ENCODE data around the gene SH2D5.

SH2D5 gene

GRCh38 chr1:20726932-20727745 is 5.4 kb downstream of the SH2D5 start:
- no peaks in the 10 kb centered on the region for H3K36me3 ChIP-seq (ENCODE audit: insufficient read depth, low read length)
- peaks cover under 1% of the 10 kb centered on the region for H3K4me1 ChIP-seq (ENCODE audit: insufficient read depth, low read length)
- H3K9ac ChIP-seq (ENCODE audit: low read length) = no peak overlapping the region
- no peak overlapping the region for H3K4me3 ChIP-seq (ENCODE audit: low read depth in 1 of 2, low read length in 2 of 2)
- H3K9me3 ChIP-seq (ENCODE audit: low read length) = no peaks in the 10 kb centered on the region
- H3K27me3 ChIP-seq (ENCODE audit: control insufficient read depth in 1 of 2, insufficient read depth in 2 of 2, low read length in 2 of 2) = peaks cover 9 to 22% of the 10 kb centered on the region in 2 donors
- no peak overlapping the region for H3K27ac ChIP-seq (ENCODE audit: low read depth, low read length)

- no peaks in the 10 kb centered on the region for H3K36me3 ChIP-seq (ENCODE audit: insufficient read depth, low read length)
- no peaks in the 10 kb centered on the region for H3K9me3 ChIP-seq (ENCODE audit: low read length)
- H3K4me1 ChIP-seq (ENCODE audit: insufficient read depth, low read length) = no peaks in the 10 kb centered on the region
- no peak overlapping the region for H3K27ac ChIP-seq (ENCODE audit: low read depth, low read length)
- H3K9ac ChIP-seq (ENCODE audit: low read length) = no peak overlapping the region
- peaks cover 9 to 17% of the 10 kb centered on the region in 2 donors for H3K27me3 ChIP-seq (ENCODE audit: control insufficient read depth in 1 of 2, insufficient read depth in 2 of 2, low read length in 2 of 2)
- no peak overlapping the region for H3K4me3 ChIP-seq (ENCODE audit: low read depth in 1 of 2, low read length in 2 of 2)
Observed at GRCh38 chr1:20726118-20726911, 6.2 kb downstream of the SH2D5 start.

- Histone ChIP-seq H3K27me3 (ENCODE audit: control insufficient read depth in 1 of 2, insufficient read depth in 2 of 2, low read length in 2 of 2) (peaks cover 4 to 11% of the 10 kb centered on the region in 2 donors), H3K9me3 (ENCODE audit: low read length) (no peaks in the 10 kb centered on the region), H3K4me1 (ENCODE audit: insufficient read depth, low read length) (no peaks in the 10 kb centered on the region), H3K9ac (ENCODE audit: low read length) (no peak overlapping the region), H3K36me3 (ENCODE audit: insufficient read depth, low read length) (no peaks in the 10 kb centered on the region), H3K27ac (ENCODE audit: low read depth, low read length) (no peak overlapping the region), H3K4me3 (ENCODE audit: low read depth in 1 of 2, low read length in 2 of 2) (no peak overlapping the region)
Observed at GRCh38 chr1:20725189-20726117, 7.0 kb downstream of the SH2D5 start.

- Histone ChIP-seq H3K36me3 (ENCODE audit: insufficient read depth, low read length) (no peaks in the 10 kb centered on the region), H3K4me1 (ENCODE audit: insufficient read depth, low read length) (no peaks in the 10 kb centered on the region), H3K27ac (ENCODE audit: low read depth, low read length) (no peak overlapping the region), H3K4me3 (ENCODE audit: low read depth in 1 of 2, low read length in 2 of 2) (no peak overlapping the region), H3K27me3 (ENCODE audit: control insufficient read depth in 1 of 2, insufficient read depth in 2 of 2, low read length in 2 of 2) (peaks cover 0 to 2% of the 10 kb centered on the region in 2 donors), H3K9me3 (ENCODE audit: low read length) (no peaks in the 10 kb centered on the region), H3K9ac (ENCODE audit: low read length) (no peak overlapping the region)
Observed at GRCh38 chr1:20724364-20725188, 7.9 kb downstream of the SH2D5 start.

GRCh38 chr1:20723537-20724363 is 8.8 kb downstream of the SH2D5 start:
- no peaks in the 10 kb centered on the region for H3K4me1 ChIP-seq (ENCODE audit: insufficient read depth, low read length)
- H3K27ac ChIP-seq (ENCODE audit: low read depth, low read length) = no peak overlapping the region
- H3K9me3 ChIP-seq (ENCODE audit: low read length) = no peaks in the 10 kb centered on the region
- no peak overlapping the region for H3K9ac ChIP-seq (ENCODE audit: low read length)
- no peaks in the 10 kb centered on the region for H3K27me3 ChIP-seq (ENCODE audit: control insufficient read depth in 1 of 2, insufficient read depth in 2 of 2, low read length in 2 of 2)
- no peaks in the 10 kb centered on the region for H3K36me3 ChIP-seq (ENCODE audit: insufficient read depth, low read length)
- H3K4me3 ChIP-seq (ENCODE audit: low read depth in 1 of 2, low read length in 2 of 2) = no peak overlapping the region

GRCh38 chr1:20723159-20723536 is 9.4 kb downstream of the SH2D5 start:
- Histone ChIP-seq H3K36me3 (ENCODE audit: insufficient read depth, low read length) (no peaks in the 10 kb centered on the region), H3K27ac (ENCODE audit: low read depth, low read length) (no peak overlapping the region), H3K9ac (ENCODE audit: low read length) (no peak overlapping the region), H3K9me3 (ENCODE audit: low read length) (no peaks in the 10 kb centered on the region), H3K4me3 (ENCODE audit: low read depth in 1 of 2, low read length in 2 of 2) (no peak overlapping the region), H3K4me1 (ENCODE audit: insufficient read depth, low read length) (no peaks in the 10 kb centered on the region), H3K27me3 (ENCODE audit: control insufficient read depth in 1 of 2, insufficient read depth in 2 of 2, low read length in 2 of 2) (no peaks in the 10 kb centered on the region)

- Histone ChIP-seq H3K9me3 (ENCODE audit: low read length) (no peaks in the 10 kb centered on the region), H3K4me3 (ENCODE audit: low read depth in 1 of 2, low read length in 2 of 2) (no peak overlapping the region), H3K27me3 (ENCODE audit: control insufficient read depth in 1 of 2, insufficient read depth in 2 of 2, low read length in 2 of 2) (peaks cover 0 to 9% of the 10 kb centered on the region in 2 donors)
Observed at GRCh38 chr1:20721117-20722061, 11.1 kb downstream of the SH2D5 start.

GRCh38 chr1:20720631-20721091 is 11.8 kb downstream of the SH2D5 start:
- H3K27me3 ChIP-seq (ENCODE audit: control insufficient read depth in 1 of 2, insufficient read depth in 2 of 2, low read length in 2 of 2) = peaks cover 0 to 9% of the 10 kb centered on the region in 2 donors
- H3K36me3 ChIP-seq (ENCODE audit: insufficient read depth, low read length) = no peaks in the 10 kb centered on the region
- no peak overlapping the region for H3K9ac ChIP-seq (ENCODE audit: low read length)
- H3K27ac ChIP-seq (ENCODE audit: low read depth, low read length) = no peak overlapping the region
- no peak overlapping the region for H3K4me3 ChIP-seq (ENCODE audit: low read depth in 1 of 2, low read length in 2 of 2)
- no peaks in the 10 kb centered on the region for H3K9me3 ChIP-seq (ENCODE audit: low read length)
- no peaks in the 10 kb centered on the region for H3K4me1 ChIP-seq (ENCODE audit: insufficient read depth, low read length)

More at GRCh38 chr1:20721117-20722061, 11.1 kb downstream of the SH2D5 start:
- no peaks in the 10 kb centered on the region for H3K4me1 ChIP-seq (ENCODE audit: insufficient read depth, low read length)
- no peaks in the 10 kb centered on the region for H3K36me3 ChIP-seq (ENCODE audit: insufficient read depth, low read length)
- H3K27ac ChIP-seq (ENCODE audit: low read depth, low read length) = no peak overlapping the region
- H3K9ac ChIP-seq (ENCODE audit: low read length) = no peak overlapping the region

- H3K4me1 ChIP-seq (ENCODE audit: insufficient read depth, low read length) = no peaks in the 10 kb centered on the region
- no peaks in the 10 kb centered on the region for H3K9me3 ChIP-seq (ENCODE audit: low read length)
- no peak overlapping the region for H3K4me3 ChIP-seq (ENCODE audit: low read depth in 1 of 2, low read length in 2 of 2)
- H3K27me3 ChIP-seq (ENCODE audit: control insufficient read depth in 1 of 2, insufficient read depth in 2 of 2, low read length in 2 of 2) = peaks cover 0 to 9% of the 10 kb centered on the region in 2 donors
- no peak overlapping the region for H3K27ac ChIP-seq (ENCODE audit: low read depth, low read length)
- no peaks in the 10 kb centered on the region for H3K36me3 ChIP-seq (ENCODE audit: insufficient read depth, low read length)
- H3K9ac ChIP-seq (ENCODE audit: low read length) = no peak overlapping the region
Observed at GRCh38 chr1:20719871-20720620, 12.5 kb downstream of the SH2D5 start.

Measured in muscle layer of colon (tissue), 2 donors.